Activated CD8-positive, alpha-beta memory T cell treated with anti-CD3 and anti-CD28 coated beads for 1 hour (primary cell): ENCODE data around the gene CFAP299.
"Not testable (repeated sequence)": the region's sequence is repeated elsewhere in the genome, so short reads cannot be mapped to it uniquely, and the experiment has no call there.

Experiments
- DNase-seq, 2 donors: peaks; one replicate each; pipeline ENCODE4 v3.0.0-alpha.2; 2020; ENCODE audit warnings: low read depth in 1 of 2; ENCODE audit errors: extremely low read depth in 1 of 2

CFAP299 gene

GRCh38 chr4:80705311-80705710 lies 369.8 kb downstream of the CFAP299 start:
- no peak for DNase-seq

DNA sequence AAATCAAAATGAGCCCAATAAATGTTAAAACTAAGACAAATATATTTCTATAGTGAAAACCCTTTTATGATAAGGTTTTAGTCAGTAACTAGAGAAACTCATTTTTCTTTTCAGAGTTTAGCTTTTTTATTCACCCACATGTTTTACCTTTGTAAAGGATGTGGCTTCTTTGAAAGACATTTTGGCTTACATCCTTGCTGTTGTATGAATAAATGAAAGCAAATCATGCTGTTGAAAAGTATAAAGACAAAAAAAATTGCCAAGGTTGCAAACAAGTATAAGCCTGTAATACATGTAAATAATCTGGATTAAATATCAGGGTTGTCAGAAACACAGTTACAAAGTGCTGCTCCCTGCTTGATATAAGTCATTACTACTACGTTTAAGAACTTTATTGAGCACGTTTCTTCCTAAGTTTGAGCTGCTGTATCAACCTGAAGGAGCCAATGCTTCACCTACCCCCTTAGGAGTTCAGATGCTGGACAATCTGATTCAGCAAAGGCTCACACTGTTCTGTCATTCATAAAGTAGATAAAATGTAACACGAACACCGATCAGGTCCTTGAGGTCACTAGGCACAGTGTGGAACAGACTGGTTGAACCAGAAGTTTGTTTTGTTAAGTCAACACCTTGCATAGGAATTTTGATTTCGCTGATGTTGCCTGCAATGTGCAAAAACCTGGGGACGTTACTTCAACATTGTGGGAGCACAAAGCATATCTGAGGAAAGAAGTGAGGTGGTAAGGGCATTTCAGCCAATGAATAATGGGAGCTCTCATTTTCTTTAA lies 373.7 kb downstream of the CFAP299 start:
- no peak for DNase-seq

DNA sequence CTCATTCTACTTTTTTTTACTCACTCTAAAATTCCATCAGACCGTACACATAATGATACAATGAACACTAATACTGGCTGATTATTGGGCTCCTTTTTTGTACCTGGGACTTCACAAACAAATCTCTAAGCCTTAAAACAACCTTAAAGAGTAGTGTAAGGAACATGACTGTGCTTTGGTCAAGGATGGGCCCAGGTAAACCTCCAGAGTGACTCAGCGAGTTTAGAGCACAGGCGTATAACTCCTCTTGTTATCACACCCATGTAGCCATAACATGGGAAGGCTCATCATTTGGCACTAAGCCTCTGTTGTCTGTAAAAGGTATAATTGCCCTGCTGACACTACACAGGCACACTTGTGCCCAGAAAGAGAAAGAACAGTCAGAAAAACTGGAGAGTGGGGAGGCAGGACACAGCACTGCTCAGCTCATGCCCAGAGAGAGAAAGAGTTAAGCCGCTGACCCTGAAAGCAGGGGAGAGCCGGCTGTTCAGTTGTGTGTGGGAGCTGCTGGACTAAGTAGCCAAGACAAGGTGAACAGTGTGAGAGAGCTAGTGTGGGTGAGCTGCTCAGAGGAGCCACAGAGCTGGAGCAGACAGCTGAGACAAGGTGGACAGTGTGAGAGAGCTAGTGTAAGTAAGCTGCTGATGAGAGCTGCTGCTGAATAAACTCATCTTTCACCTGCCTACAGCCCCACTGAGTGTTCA lies 375.4 kb downstream of the CFAP299 start:
- DNase-seq = no peak

DNA sequence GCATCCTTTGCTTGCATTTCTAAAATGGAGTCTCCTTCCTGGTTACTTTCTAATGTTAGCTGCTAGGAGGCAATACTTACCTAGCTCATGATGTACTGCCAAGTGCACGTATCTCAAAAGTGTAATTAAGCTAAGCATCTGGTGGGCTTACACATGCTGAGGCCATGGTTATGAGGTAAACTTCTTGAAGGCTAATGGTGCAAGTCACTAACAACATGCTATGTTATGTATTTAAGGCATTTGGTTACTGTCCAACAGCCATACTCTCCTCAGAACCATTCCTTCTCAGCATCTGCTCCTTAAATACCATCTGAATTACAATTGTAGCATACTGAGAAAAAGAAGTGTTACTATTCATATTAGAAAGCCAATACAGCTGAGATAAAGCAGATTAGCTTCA lies 376.4 kb downstream of the CFAP299 start:
- no peak for DNase-seq

GRCh38 chr4:80713409-80713808 lies 377.9 kb downstream of the CFAP299 start:
- no peak for DNase-seq

DNA sequence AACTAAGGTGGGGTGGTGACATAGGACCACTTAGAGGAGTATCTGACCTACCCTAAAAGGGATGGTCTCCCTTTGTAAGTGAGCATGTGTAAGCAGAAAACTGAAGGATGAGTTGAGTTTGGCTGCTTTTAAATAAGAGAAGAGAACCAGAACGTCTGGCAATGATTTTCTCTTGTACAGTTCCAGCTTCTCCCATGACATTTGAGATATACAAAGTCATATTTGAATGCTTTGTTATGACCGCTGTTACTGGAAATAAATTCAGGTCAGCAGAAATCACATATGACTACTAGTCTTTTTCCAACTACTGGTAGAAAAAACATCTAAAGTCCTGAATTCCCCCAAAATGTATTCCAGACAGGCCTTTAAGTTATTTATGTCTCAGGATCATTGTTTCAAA lies 381.7 kb downstream of the CFAP299 start:
- no peak for DNase-seq

DNA sequence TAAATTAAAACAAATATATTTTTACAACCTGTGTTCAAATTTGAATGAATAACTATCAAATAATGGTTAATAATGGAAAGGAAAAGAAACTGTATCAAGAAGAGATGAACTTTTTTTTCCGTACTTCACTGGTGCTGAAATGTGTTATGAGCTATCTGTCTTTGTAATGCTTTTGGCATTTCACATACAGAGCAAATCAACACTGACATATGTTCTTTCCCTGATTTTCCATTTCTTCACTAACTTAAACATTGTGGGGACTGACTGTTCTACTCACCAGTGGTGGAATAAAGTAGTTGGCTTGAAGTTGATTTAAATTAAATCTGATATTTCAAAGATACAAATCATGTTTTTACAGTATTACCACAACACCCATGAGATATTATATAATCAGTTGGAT lies 390.9 kb downstream of the CFAP299 start:
- no peak for DNase-seq

- DNase-seq = no peak
Measured at GRCh38 chr4:80730158-80730557, 394.6 kb downstream of the CFAP299 start.

- no peak for DNase-seq
Measured at GRCh38 chr4:80731436-80731835, 395.9 kb downstream of the CFAP299 start.

- no peak for DNase-seq
Measured at GRCh38 chr4:80732010-80732409, 396.5 kb downstream of the CFAP299 start.

DNA sequence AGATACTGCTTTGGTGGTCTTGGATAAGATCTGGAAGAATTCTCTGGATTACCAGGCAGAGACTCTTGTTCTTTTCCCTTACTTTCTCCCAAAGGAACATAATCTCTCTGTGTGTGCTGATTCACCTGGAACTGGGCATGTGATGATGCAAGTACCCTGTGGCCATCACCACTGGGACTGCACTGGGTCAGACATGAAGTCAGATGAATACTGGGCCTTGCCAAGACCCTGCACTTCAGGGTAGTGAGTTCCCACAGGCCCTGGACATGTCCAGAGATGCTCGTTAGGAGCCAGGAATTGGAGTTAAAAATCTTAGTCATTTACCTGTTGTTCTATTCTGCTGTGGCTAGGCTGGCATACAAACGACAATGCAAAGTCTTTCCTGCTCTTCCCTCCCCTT lies 404.8 kb downstream of the CFAP299 start:
- DNase-seq = no peak

DNA sequence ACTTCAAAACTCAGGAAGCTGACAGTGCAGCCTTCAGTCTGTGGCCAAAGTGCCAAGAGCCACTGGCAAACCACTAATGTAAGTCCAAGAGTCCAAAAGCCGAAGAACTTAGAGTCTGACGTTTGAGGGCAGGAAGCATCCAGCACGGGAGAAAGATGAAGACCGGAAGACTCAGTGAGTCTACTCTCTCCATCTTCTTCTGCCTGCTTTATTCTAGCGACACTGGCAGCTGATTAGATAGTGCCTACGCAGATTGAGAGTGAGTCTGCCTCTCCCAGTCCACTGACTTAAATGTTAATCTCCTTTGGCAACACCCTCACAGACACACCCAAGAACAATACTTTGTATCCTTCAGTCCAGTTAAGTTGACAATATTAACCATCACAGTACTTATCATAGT lies 414.0 kb downstream of the CFAP299 start:
- not testable (repeated sequence) for DNase-seq

DNA sequence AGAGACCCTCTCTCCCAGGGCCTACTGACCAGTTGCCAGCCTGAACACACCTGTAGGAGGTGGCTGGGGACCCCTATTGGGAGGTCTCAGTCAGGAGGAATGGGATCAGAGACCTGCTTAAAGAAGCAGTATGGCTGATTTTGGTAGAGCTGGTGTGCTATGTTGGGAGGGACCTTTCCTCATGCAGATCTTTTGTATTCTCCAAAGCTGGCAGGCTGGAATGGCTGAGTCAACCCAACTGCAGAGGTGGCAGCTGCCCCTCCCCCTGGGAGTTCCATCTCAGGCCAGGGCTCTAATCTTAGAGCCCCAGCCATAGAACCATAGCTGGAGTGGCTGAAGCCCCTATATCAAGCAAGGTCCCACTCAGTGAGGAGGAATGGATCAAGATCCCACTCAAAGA lies 415.7 kb downstream of the CFAP299 start:
- DNase-seq = no peak

DNA sequence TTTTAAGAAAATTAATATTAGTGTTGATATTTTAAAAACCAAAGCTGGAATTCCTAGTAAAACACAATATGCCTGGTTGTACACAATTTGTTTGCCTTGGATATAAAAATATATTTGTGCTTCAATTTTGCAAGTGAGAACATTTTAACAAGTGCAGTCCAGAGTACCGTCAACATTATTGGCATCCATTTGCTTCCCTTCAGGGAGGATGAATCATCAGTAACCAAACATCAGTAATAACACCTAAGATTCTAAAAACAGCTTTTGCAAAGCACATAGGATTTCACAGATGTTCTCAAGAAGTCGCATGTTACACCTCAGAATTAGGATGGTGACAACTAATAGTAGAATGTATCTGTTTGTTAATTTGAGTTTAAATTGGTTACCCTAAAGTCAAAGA lies 432.4 kb downstream of the CFAP299 start:
- no peak for DNase-seq

GRCh38 chr4:80776168-80776567 lies 440.6 kb downstream of the CFAP299 start:
- DNase-seq = no peak

- DNase-seq = no peak
Measured at GRCh38 chr4:80781431-80781830, 445.9 kb downstream of the CFAP299 start.

- DNase-seq = no peak
Measured at GRCh38 chr4:80787306-80787705, 451.8 kb downstream of the CFAP299 start.

GRCh38 chr4:80788798-80789197 lies 453.3 kb downstream of the CFAP299 start:
- DNase-seq = no peak

DNA sequence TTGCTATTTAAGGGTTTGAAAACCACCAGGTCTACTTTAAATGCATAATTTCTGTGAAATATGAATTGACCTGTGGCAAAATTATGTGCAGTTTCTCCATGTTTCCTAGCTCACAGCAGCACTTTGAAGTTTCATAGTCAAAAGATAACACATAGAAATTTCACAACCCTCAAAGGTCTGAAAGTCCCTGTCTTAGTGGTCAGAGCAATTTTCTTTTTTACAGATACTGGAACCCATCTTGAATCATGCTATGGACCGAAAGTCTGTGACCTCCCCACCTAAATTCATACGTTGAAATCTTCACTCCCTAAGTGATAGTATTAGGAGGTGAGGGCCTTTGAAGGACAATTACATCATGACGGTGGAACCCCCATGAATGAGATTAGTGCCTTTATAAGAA lies 454.6 kb downstream of the CFAP299 start:
- no peak for DNase-seq

DNA sequence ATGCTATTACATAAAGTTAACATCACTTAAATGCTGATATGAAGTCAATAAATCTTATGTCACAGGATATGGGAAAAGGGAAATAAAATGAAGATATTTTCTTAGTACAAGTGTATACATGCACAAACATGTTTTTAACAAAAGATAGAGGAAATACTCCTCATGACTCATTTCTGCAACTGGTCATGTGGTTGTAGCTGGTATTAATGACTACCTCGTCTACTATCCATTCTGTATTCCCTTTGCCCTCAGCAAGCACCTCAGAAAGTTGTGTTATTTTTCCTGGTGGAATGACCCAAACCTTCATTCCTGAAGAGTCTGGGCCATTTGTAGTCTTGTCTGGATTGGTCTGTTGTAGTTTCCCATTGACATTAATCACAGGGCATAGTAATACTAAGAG lies 458.1 kb downstream of the CFAP299 start:
- not testable (repeated sequence) for DNase-seq

GRCh38 chr4:80798082-80798481 lies 462.6 kb downstream of the CFAP299 start:
- DNase-seq = no peak

- DNase-seq = not testable (repeated sequence)
Measured at GRCh38 chr4:80800719-80801118, 465.2 kb downstream of the CFAP299 start.
